Measurements from ENCODE around the gene CCNH.

Gene CCNH

DNA sequence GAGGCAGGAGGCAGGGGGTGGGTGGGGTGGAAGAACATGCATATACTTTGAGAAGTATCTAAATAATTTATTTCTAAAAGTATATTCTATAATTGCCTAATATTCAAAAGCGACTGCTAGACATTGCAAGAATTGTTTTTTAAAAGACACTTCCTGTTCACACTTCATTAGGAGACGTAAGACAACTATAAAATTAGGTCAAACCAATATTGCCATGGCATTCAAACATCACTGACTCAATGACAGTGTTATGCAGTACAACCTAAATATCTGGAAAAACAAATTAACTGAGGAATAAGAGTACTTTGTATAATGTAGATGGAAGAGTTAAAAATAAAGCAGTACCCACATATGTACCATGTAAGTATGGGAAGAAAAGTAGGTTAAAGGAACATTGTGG is 4.5 kb downstream of the CCNH start:
- H3K9me2 ChIP-seq (replicated peaks; ENCODE audit: insufficient read depth, low read length): no peaks in the 10 kb centered on the region
- no peaks in the 10 kb centered on the region for H3K27me3 ChIP-seq (ENCODE audit: low read length)
- H4K20me1 ChIP-seq (ENCODE audit: low read depth, low read length): peaks cover 11% of the 10 kb centered on the region; the same call in 1 of the 2 replicates
- no peaks in the 10 kb centered on the region for H3K9me3 ChIP-seq (ENCODE audit: insufficient read depth, low read length)
- TF ChIP-seq EZH2phosphoT487 (conservative IDR thresholded peaks at IDR 0.05; ENCODE audit: low read length): no peak
- TF ChIP-seq, protein P1, sequence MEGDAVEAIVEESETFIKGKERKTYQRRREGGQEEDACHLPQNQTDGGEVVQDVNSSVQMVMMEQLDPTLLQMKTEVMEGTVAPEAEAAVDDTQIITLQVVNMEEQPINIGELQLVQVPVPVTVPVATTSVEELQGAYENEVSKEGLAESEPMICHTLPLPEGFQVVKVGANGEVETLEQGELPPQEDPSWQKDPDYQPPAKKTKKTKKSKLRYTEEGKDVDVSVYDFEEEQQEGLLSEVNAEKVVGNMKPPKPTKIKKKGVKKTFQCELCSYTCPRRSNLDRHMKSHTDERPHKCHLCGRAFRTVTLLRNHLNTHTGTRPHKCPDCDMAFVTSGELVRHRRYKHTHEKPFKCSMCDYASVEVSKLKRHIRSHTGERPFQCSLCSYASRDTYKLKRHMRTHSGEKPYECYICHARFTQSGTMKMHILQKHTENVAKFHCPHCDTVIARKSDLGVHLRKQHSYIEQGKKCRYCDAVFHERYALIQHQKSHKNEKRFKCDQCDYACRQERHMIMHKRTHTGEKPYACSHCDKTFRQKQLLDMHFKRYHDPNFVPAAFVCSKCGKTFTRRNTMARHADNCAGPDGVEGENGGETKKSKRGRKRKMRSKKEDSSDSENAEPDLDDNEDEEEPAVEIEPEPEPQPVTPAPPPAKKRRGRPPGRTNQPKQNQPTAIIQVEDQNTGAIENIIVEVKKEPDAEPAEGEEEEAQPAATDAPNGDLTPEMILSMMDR (IDR thresholded peaks at IDR 0.05; ENCODE audit: insufficient read depth, low read length, poor library complexity, severe bottlenecking): no peak
- no peak overlapping the region for H3K9ac ChIP-seq (ENCODE audit: low read length)
- H3F3A ChIP-seq (ENCODE audit: insufficient read depth): no peaks in the 10 kb centered on the region
- no peak overlapping the region for H2AFZ ChIP-seq (ENCODE audit: low read depth, low read length, severe bottlenecking)
- no peak overlapping the region for H3K4me2 ChIP-seq (ENCODE audit: low read depth, low read length, poor library complexity, severe bottlenecking)
- peaks cover 73% of the 10 kb centered on the region for H3K36me3 ChIP-seq (ENCODE audit: low read length)
- H3K4me3 ChIP-seq (ENCODE audit: insufficient read depth, low read length, poor library complexity, severe bottlenecking): no peak overlapping the region
- H3K79me2 ChIP-seq (ENCODE audit: insufficient read depth, low read length): peaks cover 36% of the 10 kb centered on the region
- no peak overlapping the region for H3K27ac ChIP-seq (ENCODE audit: low read depth, low read length)

DNA sequence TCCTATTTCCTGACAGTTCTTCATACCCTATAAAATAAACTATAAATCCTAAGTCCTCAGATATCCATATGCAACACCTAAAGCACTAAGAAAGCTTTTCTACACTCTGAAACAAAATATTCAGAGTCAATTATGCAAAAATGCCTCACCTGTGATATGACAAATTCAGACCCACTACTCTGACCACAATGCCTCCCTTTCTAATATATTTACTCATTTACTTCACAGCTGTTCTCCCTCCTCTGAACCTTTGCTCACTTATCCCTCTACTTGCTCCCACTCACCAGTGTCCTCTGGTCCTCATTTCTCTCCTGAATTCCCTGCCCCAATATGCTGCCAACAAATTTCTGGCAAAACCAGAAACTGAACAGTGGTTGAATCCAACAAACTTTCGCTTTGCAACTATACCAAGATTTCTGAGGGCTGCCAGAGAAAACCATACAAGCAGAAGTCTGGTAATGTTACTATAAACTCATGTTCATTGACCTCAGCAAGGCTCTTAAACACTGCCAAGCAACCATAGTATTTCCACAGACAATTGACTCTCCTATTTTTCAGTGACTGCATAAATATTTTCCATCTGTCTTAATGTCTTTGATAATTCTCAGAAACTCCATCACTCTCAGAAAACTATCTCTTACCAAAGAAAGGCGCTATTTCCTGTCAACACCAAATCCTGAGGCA is 7.1 kb downstream of the CCNH start:
- no peak overlapping the region for H3K4me3 ChIP-seq (ENCODE audit: insufficient read depth, low read length, poor library complexity, severe bottlenecking)
- H3K79me2 ChIP-seq (ENCODE audit: insufficient read depth, low read length): peaks cover 16% of the 10 kb centered on the region
- H3F3A ChIP-seq (ENCODE audit: insufficient read depth): peaks cover 19% of the 10 kb centered on the region; the same call in 1 of the 2 replicates
- H3K9me3 ChIP-seq (ENCODE audit: insufficient read depth, low read length): no peaks in the 10 kb centered on the region
- TF ChIP-seq EZH2phosphoT487 (conservative IDR thresholded peaks at IDR 0.05; ENCODE audit: low read length): no peak
- H3K9me2 ChIP-seq (replicated peaks; ENCODE audit: insufficient read depth, low read length): no peaks in the 10 kb centered on the region
- no peak overlapping the region for H2AFZ ChIP-seq (ENCODE audit: low read depth, low read length, severe bottlenecking)
- no peaks in the 10 kb centered on the region for H3K27me3 ChIP-seq (ENCODE audit: low read length)
- peaks cover 84% of the 10 kb centered on the region for H3K36me3 ChIP-seq (ENCODE audit: low read length)
- no peak overlapping the region for H3K4me2 ChIP-seq (ENCODE audit: low read depth, low read length, poor library complexity, severe bottlenecking)
- no peak overlapping the region for H3K27ac ChIP-seq (ENCODE audit: low read depth, low read length)
- peaks cover 4% of the 10 kb centered on the region; the same call in 1 of the 2 replicates for H4K20me1 ChIP-seq (ENCODE audit: low read depth, low read length)
- H3K9ac ChIP-seq (ENCODE audit: low read length): no peak overlapping the region

DNA sequence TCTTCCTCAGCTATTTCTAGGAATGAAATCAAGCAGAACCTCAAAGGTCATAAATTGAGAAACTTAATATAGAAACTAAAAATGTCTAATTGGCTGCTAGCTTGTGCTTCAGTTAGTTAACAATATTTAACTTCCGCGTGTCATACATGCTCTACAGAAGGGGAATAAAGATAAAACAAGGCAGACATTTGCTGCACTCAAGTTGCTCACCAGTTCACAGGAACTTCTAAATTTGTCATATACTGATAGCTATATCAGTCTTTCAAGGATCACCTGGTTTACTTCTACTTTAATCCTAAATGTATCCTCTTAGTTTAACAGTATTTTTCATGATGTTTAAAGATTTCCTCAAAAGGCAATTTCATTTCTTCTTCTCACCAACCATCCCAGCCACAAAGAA is 8.4 kb downstream of the CCNH start:
- H3K36me3 ChIP-seq (ENCODE audit: low read length): peaks cover 79% of the 10 kb centered on the region
- no peak overlapping the region for H2AFZ ChIP-seq (ENCODE audit: low read depth, low read length, severe bottlenecking)
- H3K4me2 ChIP-seq (ENCODE audit: low read depth, low read length, poor library complexity, severe bottlenecking): no peak overlapping the region
- H3F3A ChIP-seq (ENCODE audit: insufficient read depth): peaks cover 21% of the 10 kb centered on the region; the same call in 1 of the 2 replicates
- H3K27ac ChIP-seq (ENCODE audit: low read depth, low read length): no peak overlapping the region
- H3K9ac ChIP-seq (ENCODE audit: low read length): no peak overlapping the region
- no peaks in the 10 kb centered on the region for H3K9me3 ChIP-seq (ENCODE audit: insufficient read depth, low read length)
- peaks cover 3% of the 10 kb centered on the region; the same call in 1 of the 2 replicates for H4K20me1 ChIP-seq (ENCODE audit: low read depth, low read length)
- H3K9me2 ChIP-seq (replicated peaks; ENCODE audit: insufficient read depth, low read length): no peaks in the 10 kb centered on the region
- H3K4me3 ChIP-seq (ENCODE audit: insufficient read depth, low read length, poor library complexity, severe bottlenecking): no peak overlapping the region
- H3K27me3 ChIP-seq (ENCODE audit: low read length): no peaks in the 10 kb centered on the region
- TF ChIP-seq, protein P1 (IDR thresholded peaks at IDR 0.05; ENCODE audit: insufficient read depth, low read length, poor library complexity, severe bottlenecking): no peak
- no peak for TF ChIP-seq EZH2phosphoT487 (conservative IDR thresholded peaks at IDR 0.05; ENCODE audit: low read length)
- peaks cover 10% of the 10 kb centered on the region; the same call in 1 of the 2 replicates for H3K79me2 ChIP-seq (ENCODE audit: insufficient read depth, low read length)

DNA sequence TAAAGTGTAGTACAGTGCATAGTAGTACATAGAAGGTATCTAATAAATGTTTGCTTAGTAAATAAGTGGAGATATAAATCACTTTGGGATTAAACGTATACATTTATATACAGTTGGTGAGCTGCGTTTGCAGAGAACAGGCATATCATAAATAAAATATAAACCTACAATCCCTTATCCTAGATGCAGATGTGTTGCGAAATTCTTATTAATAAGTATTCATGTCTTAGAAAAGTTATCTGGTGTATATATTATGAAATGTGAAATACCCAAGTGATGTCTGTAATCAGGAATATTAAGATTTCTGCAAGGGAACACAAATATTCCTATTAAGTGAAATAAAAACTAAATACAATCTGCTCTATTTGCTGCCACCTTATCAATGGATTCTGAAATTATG is 8.8 kb downstream of the CCNH start:
- no peaks in the 10 kb centered on the region; the same call in 1 of the 2 replicates for H4K20me1 ChIP-seq (ENCODE audit: low read depth, low read length)
- peaks cover 75% of the 10 kb centered on the region for H3K36me3 ChIP-seq (ENCODE audit: low read length)
- no peak for TF ChIP-seq EZH2phosphoT487 (conservative IDR thresholded peaks at IDR 0.05; ENCODE audit: low read length)
- TF ChIP-seq, protein P1 (IDR thresholded peaks at IDR 0.05; ENCODE audit: insufficient read depth, low read length, poor library complexity, severe bottlenecking): no peak
- no peaks in the 10 kb centered on the region for H3K9me3 ChIP-seq (ENCODE audit: insufficient read depth, low read length)
- no peak overlapping the region for H3K9ac ChIP-seq (ENCODE audit: low read length)
- H3K9me2 ChIP-seq (replicated peaks; ENCODE audit: insufficient read depth, low read length): no peaks in the 10 kb centered on the region
- no peak overlapping the region for H3K27ac ChIP-seq (ENCODE audit: low read depth, low read length)
- no peak overlapping the region for H3K4me3 ChIP-seq (ENCODE audit: insufficient read depth, low read length, poor library complexity, severe bottlenecking)
- H3K4me2 ChIP-seq (ENCODE audit: low read depth, low read length, poor library complexity, severe bottlenecking): no peak overlapping the region
- H3F3A ChIP-seq (ENCODE audit: insufficient read depth): peaks cover 21% of the 10 kb centered on the region; the same call in 1 of the 2 replicates
- no peaks in the 10 kb centered on the region for H3K27me3 ChIP-seq (ENCODE audit: low read length)
- peaks cover 10% of the 10 kb centered on the region; the same call in 1 of the 2 replicates for H3K79me2 ChIP-seq (ENCODE audit: insufficient read depth, low read length)
- no peak overlapping the region for H2AFZ ChIP-seq (ENCODE audit: low read depth, low read length, severe bottlenecking)
